ENCODE measurements around the gene CERS6.

CERS6 gene

GRCh38 chr2:168671932-168672331, 215.9 kb downstream of the CERS6 start:
- H3K4me3 ChIP-seq (ENCODE audit: low read length): no peak overlapping the region
- DNase-seq (ENCODE audit: low read depth, low spot score): no peak

DNA sequence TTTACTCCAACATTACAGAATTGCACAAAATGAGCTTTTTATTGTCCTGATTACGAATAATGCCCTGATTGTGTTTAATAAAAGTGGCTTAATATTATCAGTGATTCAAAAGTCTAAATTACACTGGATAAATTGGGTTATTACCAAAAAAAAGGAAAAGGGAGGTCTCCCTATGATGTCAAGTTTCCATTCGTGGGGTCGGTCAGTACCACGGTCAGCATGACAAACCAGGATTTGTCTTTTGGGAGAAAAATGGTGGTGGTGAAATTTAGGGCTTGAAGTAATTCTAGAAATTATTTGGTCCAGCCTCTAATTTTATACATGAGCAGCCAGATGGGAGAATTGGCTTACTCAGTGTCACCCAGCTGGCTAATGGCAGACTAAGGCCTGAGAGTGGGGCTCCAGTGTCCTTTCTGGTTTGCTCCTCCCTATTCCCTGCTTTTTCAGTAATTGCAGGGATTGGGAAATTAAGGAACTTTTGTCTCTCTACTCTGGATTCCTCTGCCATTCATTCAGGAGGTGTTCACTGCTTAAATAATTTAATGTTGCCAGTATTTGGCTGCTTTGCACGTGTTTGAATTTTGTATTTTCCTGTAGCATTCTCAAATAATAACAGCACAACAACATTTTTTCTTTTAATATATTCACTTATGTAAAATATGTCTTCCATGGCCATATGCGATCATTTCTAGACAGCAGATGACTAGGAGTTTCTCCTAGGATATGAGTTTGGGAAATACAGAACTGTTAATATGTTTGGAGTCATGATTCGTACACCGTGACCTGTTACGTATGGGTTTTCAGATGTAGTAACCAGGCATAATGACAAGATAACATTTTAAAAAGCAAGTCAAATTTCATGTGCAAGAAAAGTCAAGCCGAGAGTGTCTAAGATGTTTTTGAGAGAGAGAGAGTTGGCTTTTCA, 217.5 kb downstream of the CERS6 start:
- H3K4me3 ChIP-seq (ENCODE audit: low read length): no peak overlapping the region
- no peak for DNase-seq (ENCODE audit: low read depth, low spot score)

DNA sequence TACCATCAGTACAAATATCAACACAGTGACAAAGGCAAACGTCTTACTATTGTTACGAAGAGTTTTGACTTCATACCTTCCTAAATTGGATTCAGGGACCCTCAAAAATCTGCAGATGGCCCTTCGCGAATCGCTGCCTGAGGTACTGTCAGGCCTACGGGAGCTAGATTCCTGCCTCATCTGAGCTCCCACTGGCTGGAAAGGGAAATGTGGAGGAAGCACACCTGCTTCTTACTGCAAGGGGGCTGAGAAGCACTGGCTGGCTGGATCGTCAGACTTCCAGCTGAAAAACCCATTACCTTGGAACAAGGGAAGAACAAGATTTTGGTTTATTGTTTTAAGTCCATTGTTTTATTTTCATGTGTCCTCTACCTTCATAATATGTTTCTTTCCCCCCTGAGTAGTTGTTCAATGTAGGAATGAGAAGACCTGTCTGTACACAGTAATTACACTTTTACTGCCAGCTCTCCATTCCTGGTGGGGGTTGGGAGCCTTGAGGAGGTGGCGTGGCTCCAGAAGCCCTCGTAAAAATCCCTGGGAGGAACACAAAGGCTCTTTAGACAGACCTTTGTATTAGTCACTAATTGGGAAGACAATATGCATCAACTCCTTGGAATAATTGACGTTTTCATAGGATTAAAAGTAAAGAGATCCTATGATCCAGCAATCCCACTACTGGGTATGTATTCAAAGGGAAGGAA, 222.2 kb downstream of the CERS6 start:
- no peak for DNase-seq (ENCODE audit: low read depth, low spot score)
- H3K4me3 ChIP-seq (ENCODE audit: low read length): no peak overlapping the region

- DNase-seq (ENCODE audit: low read depth, low spot score): no peak
- no peak overlapping the region for H3K4me3 ChIP-seq (ENCODE audit: low read length)
Observed at GRCh38 chr2:168679081-168679480, 223.0 kb downstream of the CERS6 start.

- H3K4me3 ChIP-seq (ENCODE audit: low read length): no peak overlapping the region
- no peak for DNase-seq (ENCODE audit: low read depth, low spot score)
Observed at GRCh38 chr2:168679741-168680310, 223.8 kb downstream of the CERS6 start.

DNA sequence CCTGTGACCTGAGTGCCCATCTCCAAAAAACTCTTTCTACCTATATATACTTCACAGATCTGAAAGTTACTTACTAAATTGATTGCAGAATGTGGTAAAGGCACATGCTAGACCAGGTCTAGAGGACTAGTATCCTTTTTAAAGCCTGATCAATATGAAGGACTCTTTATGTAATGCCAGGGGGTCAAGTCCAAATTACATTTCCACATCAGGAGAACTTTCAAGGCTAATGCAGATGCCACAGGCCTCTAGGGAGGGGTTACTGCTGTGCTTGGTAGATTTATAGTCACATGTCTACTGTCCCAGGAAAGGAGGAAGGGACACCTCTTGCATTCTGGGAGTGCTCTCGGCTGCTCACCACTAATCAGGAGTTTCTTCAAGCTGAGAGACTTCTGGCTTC, 227.9 kb downstream of the CERS6 start:
- no peak overlapping the region for H3K4me3 ChIP-seq (ENCODE audit: low read length)
- DNase-seq (ENCODE audit: low read depth, low spot score): no peak

- no peak for DNase-seq (ENCODE audit: low read depth, low spot score)
- no peak overlapping the region for H3K4me3 ChIP-seq (ENCODE audit: low read length)
Observed at GRCh38 chr2:168684921-168685599, 229.0 kb downstream of the CERS6 start.

- no peak for DNase-seq (ENCODE audit: low read depth, low spot score)
- H3K4me3 ChIP-seq (ENCODE audit: low read length): no peak overlapping the region
Observed at GRCh38 chr2:168685600-168686451, 229.8 kb downstream of the CERS6 start.

DNA sequence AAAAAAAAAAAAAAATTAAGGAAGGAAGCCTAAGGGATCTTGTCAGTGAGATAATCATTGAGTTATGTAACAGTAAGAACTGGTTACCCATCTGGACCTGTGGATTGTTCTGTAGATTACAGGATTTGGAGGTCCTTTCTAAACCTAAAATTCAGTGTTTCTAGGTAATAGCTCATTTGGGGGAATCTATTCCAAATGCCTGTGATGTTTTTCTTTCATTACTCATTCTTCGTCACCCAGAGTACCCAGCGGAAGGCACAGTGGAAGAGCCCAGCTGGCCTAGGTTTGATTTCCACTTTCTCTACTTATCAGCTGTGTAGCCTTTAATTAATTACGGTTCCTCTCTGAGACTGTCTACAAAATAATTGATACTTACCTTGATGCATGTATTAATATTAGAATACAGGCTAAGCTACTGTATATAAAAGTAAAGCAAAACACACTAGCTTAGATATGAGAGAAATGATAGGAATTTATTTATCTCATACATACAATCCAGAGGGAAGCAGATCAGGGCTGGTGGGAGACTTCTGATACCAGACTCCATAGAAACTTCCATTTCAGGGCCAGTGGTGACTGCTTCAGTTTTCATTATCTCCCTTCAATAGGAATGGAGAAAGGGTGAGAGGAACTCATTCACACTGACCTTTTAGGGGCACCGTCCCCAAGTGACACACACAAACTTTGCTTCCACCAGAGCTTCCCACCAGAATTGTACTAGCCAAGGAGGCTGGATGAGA, 230.6 kb downstream of the CERS6 start:
- H3K4me3 ChIP-seq (ENCODE audit: low read length): no peak overlapping the region
- no peak for DNase-seq (ENCODE audit: low read depth, low spot score)

- no peak overlapping the region for H3K4me3 ChIP-seq (ENCODE audit: low read length)
- no peak for DNase-seq (ENCODE audit: low read depth, low spot score)
Observed at GRCh38 chr2:168687314-168687713, 231.2 kb downstream of the CERS6 start.

DNA sequence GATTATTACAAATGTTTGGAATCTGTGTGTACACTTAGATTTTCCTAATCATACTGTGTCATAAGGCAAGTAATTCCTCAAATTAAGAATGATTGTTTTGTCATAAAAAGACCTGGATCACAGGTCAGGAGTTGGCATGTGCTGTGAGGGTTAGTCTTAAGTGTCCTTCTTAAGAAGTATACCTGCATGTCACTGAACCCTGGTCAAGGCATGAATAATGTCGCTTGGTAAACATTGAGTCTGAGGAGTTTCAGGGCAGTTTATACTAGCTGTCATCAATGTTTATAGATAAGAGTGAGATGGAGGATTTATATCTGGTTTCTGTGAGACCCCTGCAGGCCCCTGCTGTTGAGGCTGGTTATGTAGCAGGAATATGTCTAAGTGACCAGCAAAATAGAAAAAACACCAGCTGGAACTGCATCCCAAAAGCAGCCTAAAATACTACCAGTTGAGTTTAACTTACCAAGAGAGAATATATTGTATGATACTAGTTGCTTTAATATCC, 234.4 kb downstream of the CERS6 start:
- no peak overlapping the region for H3K4me3 ChIP-seq (ENCODE audit: low read length)
- no peak for DNase-seq (ENCODE audit: low read depth, low spot score)

DNA sequence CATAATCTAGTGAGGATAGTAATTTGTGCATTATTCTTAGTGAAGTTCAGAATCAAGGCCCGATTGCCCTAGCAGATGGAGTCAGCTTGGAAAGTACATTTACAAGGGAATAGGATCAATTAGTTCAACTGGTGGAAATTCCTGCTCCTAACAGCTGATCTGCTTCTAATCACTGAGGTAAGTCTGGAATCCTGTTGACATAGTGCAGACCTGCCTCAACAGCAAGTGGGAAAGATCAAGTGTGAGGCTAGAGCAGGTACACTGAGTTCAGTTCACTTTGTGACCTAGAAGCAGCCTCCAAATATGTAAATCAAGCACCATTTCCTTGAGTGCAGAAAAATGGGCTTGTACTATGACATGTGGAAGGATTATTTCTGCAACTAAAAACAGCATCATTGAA, 235.1 kb downstream of the CERS6 start:
- H3K4me3 ChIP-seq (ENCODE audit: low read length): no peak overlapping the region
- no peak for DNase-seq (ENCODE audit: low read depth, low spot score)

GRCh38 chr2:168692132-168692744, 236.2 kb downstream of the CERS6 start:
- no peak overlapping the region for H3K4me3 ChIP-seq (ENCODE audit: low read length)
- no peak for DNase-seq (ENCODE audit: low read depth, low spot score)

DNA sequence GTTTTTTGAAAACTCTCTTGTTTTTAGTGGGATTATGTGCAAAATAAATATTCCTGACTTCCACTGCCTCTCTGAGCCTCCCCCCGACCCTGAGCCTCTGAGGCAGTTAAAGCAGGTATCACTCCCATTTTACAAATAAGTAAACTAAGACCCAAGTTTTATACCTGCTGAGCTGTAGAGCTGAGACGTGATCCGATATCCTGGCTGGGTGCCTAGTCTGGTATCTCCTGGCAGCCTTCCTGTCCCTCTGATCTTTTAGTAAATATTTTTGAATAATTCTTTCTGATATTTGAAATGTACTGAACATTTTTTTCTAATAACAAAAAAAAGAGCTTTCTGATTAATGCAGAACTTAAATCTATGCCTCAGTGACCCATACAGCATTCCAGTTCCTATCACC, 238.1 kb downstream of the CERS6 start:
- no peak overlapping the region for H3K4me3 ChIP-seq (ENCODE audit: low read length)
- DNase-seq (ENCODE audit: low read depth, low spot score): no peak

DNA sequence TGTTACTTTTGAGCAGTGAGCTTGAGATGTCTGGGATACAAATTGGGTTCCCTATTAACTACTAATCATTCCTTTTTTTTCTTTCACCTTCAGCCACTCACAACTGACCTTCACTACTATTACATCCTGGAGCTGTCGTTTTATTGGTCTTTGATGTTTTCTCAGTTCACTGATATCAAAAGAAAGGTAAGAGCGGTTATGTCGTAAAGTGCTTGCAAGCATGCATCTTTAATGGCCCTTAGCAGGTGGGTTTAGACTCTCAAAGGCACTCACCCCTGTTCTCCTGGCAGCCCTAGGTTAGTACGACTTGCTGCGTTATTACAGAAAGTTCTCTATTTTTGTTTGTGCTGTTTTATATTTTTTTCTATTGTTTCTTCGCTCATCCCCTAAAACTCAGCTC, 238.8 kb downstream of the CERS6 start:
- no peak for DNase-seq (ENCODE audit: low read depth, low spot score)
- H3K4me3 ChIP-seq (ENCODE audit: low read length): no peak overlapping the region

GRCh38 chr2:168697668-168698121, 241.6 kb downstream of the CERS6 start:
- no peak for DNase-seq (ENCODE audit: low read depth, low spot score)
- no peak overlapping the region for H3K4me3 ChIP-seq (ENCODE audit: low read length)

GRCh38 chr2:168698969-168699368, 242.9 kb downstream of the CERS6 start:
- DNase-seq (ENCODE audit: low read depth, low spot score): no peak
- no peak overlapping the region for H3K4me3 ChIP-seq (ENCODE audit: low read length)
